MM.1S (cell line): ENCODE measurements around the gene OTUD3.

ENCODE experiments used
- CTCF ChIP-seq: fragments of 300-600 bp; sonication (generic); IDR thresholded peaks from 2 replicates; pipeline ENCODE4 v1.5.1; 2016; ENCODE audit warnings: antibody characterized with exemption, low read length, mixed read lengths
- EZH2 ChIP-seq: fragments of 300-600 bp; sonication (generic); optimal IDR thresholded peaks from 2 replicates; pipeline ENCODE3; 2017; ENCODE audit warnings: low read depth, mild to moderate bottlenecking, antibody characterized with exemption, low read length, mixed read lengths

GRCh38 chr1:19893687-19894086 lies 11.5 kb downstream of the OTUD3 start:
- TF ChIP-seq CTCF (no peak), EZH2 (no peak)
